ENCODE data around the gene KANSL1. TPM values are rescaled to one million over a fixed set of nuclear protein-coding genes. Genes with fewer than 3 reads are reported as not detected.
A peak's percentile ranks its signal among the peaks of the same experiment; 100 is the strongest.
"Not testable (repeated sequence)": the region's sequence is repeated elsewhere in the genome, so short reads cannot be mapped to it uniquely, and the experiment has no call there.

Gene KANSL1
- total RNA-seq: 10 to 100 TPM; 60.9 to 65.5 TPM

GRCh38 chr17:46193151-46193625, at the start of gene KANSL1:
TSS of gene KANSL1 (minus strand) at chr17:46193429. CDS start at chr17:46172143, 21,286 bp downstream.
- no peaks in the 10 kb centered on the region for H3K27me3 Mint-ChIP-seq
- H3K27ac Mint-ChIP-seq: peak within 1 kb of the TSS; percentile 98
- H3K9me3 Mint-ChIP-seq: no peaks in the 10 kb centered on the region
- H3K36me3 Mint-ChIP-seq: peaks cover 40% of the 10 kb centered on the region
- peak; percentile 92 for DNase-seq
- peaks cover 63% of the 10 kb centered on the region for H3K4me1 Mint-ChIP-seq
- H3K4me3 Mint-ChIP-seq: peak within 1 kb of the TSS; percentile 93

GRCh38 chr17:46231359-46231758, 38.1 kb upstream of the KANSL1 start:
- not testable (repeated sequence) for H3K9me3 Mint-ChIP-seq, H3K36me3 Mint-ChIP-seq, H3K27me3 Mint-ChIP-seq

GRCh38 chr17:46225274-46225794, 32.1 kb upstream of the KANSL1 start:
- DNase-seq: peak; percentile 97
- Mint-ChIP-seq H3K27ac (peak overlapping the region; percentile 84), H3K4me3 (peak overlapping the region; percentile 90)
- H3K9me3 Mint-ChIP-seq, H3K4me1 Mint-ChIP-seq, H3K27me3 Mint-ChIP-seq, H3K36me3 Mint-ChIP-seq: not testable (repeated sequence)

More at GRCh38 chr17:46231359-46231758, 38.1 kb upstream of the KANSL1 start:
- not testable (repeated sequence) for DNase-seq, H3K4me3 Mint-ChIP-seq, H3K4me1 Mint-ChIP-seq, H3K27ac Mint-ChIP-seq

- H3K27me3 Mint-ChIP-seq, H3K36me3 Mint-ChIP-seq, DNase-seq, H3K4me1 Mint-ChIP-seq, H3K9me3 Mint-ChIP-seq, H3K27ac Mint-ChIP-seq: not testable (repeated sequence)
- H3K4me3 Mint-ChIP-seq: peak overlapping the region; percentile 90
These were observed 31.6 kb upstream of the KANSL1 start for GRCh38 chr17:46224864-46225263.

GRCh38 chr17:46223041-46223440, 29.8 kb upstream of the KANSL1 start:
- H3K27me3 Mint-ChIP-seq, H3K4me3 Mint-ChIP-seq, H3K9me3 Mint-ChIP-seq, DNase-seq, H3K4me1 Mint-ChIP-seq, H3K27ac Mint-ChIP-seq: not testable (repeated sequence)
- peaks cover 10% of the 10 kb centered on the region for H3K36me3 Mint-ChIP-seq

- Mint-ChIP-seq H3K27ac (no peak overlapping the region), H3K9me3 (no peaks in the 10 kb centered on the region), H3K27me3 (no peaks in the 10 kb centered on the region), H3K36me3 (peaks cover 17% of the 10 kb centered on the region), H3K4me1 (peaks cover 18% of the 10 kb centered on the region), H3K4me3 (no peak overlapping the region)
- DNase-seq: no peak
These were observed 23.5 kb upstream of the KANSL1 start for GRCh38 chr17:46216682-46217081.

GRCh38 chr17:46212634-46213435, 19.6 kb upstream of the KANSL1 start:
- Mint-ChIP-seq H3K27ac (no peak overlapping the region), H3K4me3 (no peak overlapping the region), H3K9me3 (no peaks in the 10 kb centered on the region), H3K4me1 (peaks cover 25% of the 10 kb centered on the region), H3K27me3 (no peaks in the 10 kb centered on the region), H3K36me3 (peaks cover 21% of the 10 kb centered on the region)
- peak; percentile 29 for DNase-seq

GRCh38 chr17:46208997-46209396, 15.8 kb upstream of the KANSL1 start:
- Mint-ChIP-seq H3K36me3 (peaks cover 35% of the 10 kb centered on the region), H3K27ac (no peak overlapping the region), H3K9me3 (no peaks in the 10 kb centered on the region), H3K27me3 (no peaks in the 10 kb centered on the region), H3K4me1 (peaks cover 41% of the 10 kb centered on the region), H3K4me3 (no peak overlapping the region)
- no peak for DNase-seq

GRCh38 chr17:46205975-46206374, 12.7 kb upstream of the KANSL1 start:
- Mint-ChIP-seq H3K4me3 (no peak overlapping the region), H3K27ac (no peak overlapping the region), H3K4me1 (peaks cover 46% of the 10 kb centered on the region), H3K27me3 (no peaks in the 10 kb centered on the region), H3K9me3 (no peaks in the 10 kb centered on the region), H3K36me3 (peaks cover 40% of the 10 kb centered on the region)
- no peak for DNase-seq

- H3K27ac Mint-ChIP-seq: no peak overlapping the region
- H3K36me3 Mint-ChIP-seq: peaks cover 40% of the 10 kb centered on the region
- no peak overlapping the region for H3K4me3 Mint-ChIP-seq
- H3K9me3 Mint-ChIP-seq: no peaks in the 10 kb centered on the region
- DNase-seq: no peak
- H3K4me1 Mint-ChIP-seq: peaks cover 61% of the 10 kb centered on the region
- H3K27me3 Mint-ChIP-seq: no peaks in the 10 kb centered on the region
These were observed 9.2 kb upstream of the KANSL1 start for GRCh38 chr17:46202424-46202823.

- no peaks in the 10 kb centered on the region for H3K9me3 Mint-ChIP-seq
- no peak overlapping the region for H3K27ac Mint-ChIP-seq
These were observed 8.3 kb upstream of the KANSL1 start for GRCh38 chr17:46201491-46201890.

GRCh38 chr17:46200197-46200596, 7.0 kb upstream of the KANSL1 start:
- H3K36me3 Mint-ChIP-seq: peaks cover 35% of the 10 kb centered on the region
- H3K9me3 Mint-ChIP-seq: no peaks in the 10 kb centered on the region
- peaks cover 72% of the 10 kb centered on the region for H3K4me1 Mint-ChIP-seq
- H3K27me3 Mint-ChIP-seq: no peaks in the 10 kb centered on the region
- H3K4me3 Mint-ChIP-seq: no peak overlapping the region
- DNase-seq: no peak
- no peak overlapping the region for H3K27ac Mint-ChIP-seq

More at GRCh38 chr17:46201491-46201890, 8.3 kb upstream of the KANSL1 start:
- no peak for DNase-seq
- peaks cover 44% of the 10 kb centered on the region for H3K36me3 Mint-ChIP-seq
- H3K4me3 Mint-ChIP-seq: no peak overlapping the region
- H3K4me1 Mint-ChIP-seq: peaks cover 66% of the 10 kb centered on the region
- no peaks in the 10 kb centered on the region for H3K27me3 Mint-ChIP-seq

- Mint-ChIP-seq H3K27ac (no peak overlapping the region), H3K4me1 (peaks cover 73% of the 10 kb centered on the region), H3K4me3 (no peak overlapping the region), H3K27me3 (no peaks in the 10 kb centered on the region), H3K36me3 (peaks cover 31% of the 10 kb centered on the region), H3K9me3 (no peaks in the 10 kb centered on the region)
- DNase-seq: no peak
These were observed 6.2 kb upstream of the KANSL1 start for GRCh38 chr17:46199379-46199778.

GRCh38 chr17:46198233-46198632, 5.0 kb upstream of the KANSL1 start:
- Mint-ChIP-seq H3K4me3 (no peak overlapping the region), H3K36me3 (peaks cover 25% of the 10 kb centered on the region), H3K4me1 (peaks cover 74% of the 10 kb centered on the region)

GRCh38 chr17:46197530-46197929, 4.3 kb upstream of the KANSL1 start:
- Mint-ChIP-seq H3K27me3 (no peaks in the 10 kb centered on the region), H3K9me3 (no peaks in the 10 kb centered on the region), H3K4me3 (no peak overlapping the region)

More at GRCh38 chr17:46198233-46198632, 5.0 kb upstream of the KANSL1 start:
- DNase-seq: no peak
- Mint-ChIP-seq H3K9me3 (no peaks in the 10 kb centered on the region), H3K27me3 (no peaks in the 10 kb centered on the region), H3K27ac (no peak overlapping the region)

More at GRCh38 chr17:46197530-46197929, 4.3 kb upstream of the KANSL1 start:
- no peak for DNase-seq
- H3K4me1 Mint-ChIP-seq: peaks cover 70% of the 10 kb centered on the region
- H3K27ac Mint-ChIP-seq: peak overlapping the region; percentile 69
- H3K36me3 Mint-ChIP-seq: peaks cover 25% of the 10 kb centered on the region
